HUES48 (cell line): ENCODE measurements around the gene AKT3.
A peak's percentile ranks its signal among the peaks of the same experiment; 100 is the strongest.

Experiments used
- H3K27ac ChIP-seq: one replicate; pipeline ENCODE4 v1.7.0; 2013; ENCODE audit warnings: low read depth, low read length, inconsistent platforms
- H3K27me3 ChIP-seq: 2 replicates; pipeline ENCODE4 v1.6.1; 2013; ENCODE audit warnings: mild to moderate bottlenecking, low read length; ENCODE audit not compliant: control insufficient read depth, insufficient read depth
- H3K36me3 ChIP-seq: 2 replicates; pipeline ENCODE4 v1.6.1; 2013; ENCODE audit warnings: low read length; ENCODE audit not compliant: control insufficient read depth, insufficient read depth
- H3K4me1 ChIP-seq: 2 replicates; pipeline ENCODE4 v1.6.1; 2013; ENCODE audit warnings: mild to moderate bottlenecking, low read length; ENCODE audit not compliant: control insufficient read depth, insufficient read depth
- H3K4me3 ChIP-seq: 2 replicates; pipeline ENCODE4 v1.5.1; 2013; ENCODE audit warnings: mild to moderate bottlenecking, low read depth, low read length
- H3K9ac ChIP-seq: 2 replicates; pipeline ENCODE4 v1.6.1; 2013; ENCODE audit warnings: mild to moderate bottlenecking, low read depth, low read length, moderate library complexity
- H3K9me3 ChIP-seq: 2 replicates; pipeline ENCODE4 v1.6.1; 2013; ENCODE audit warnings: low read length; ENCODE audit not compliant: control insufficient read depth, insufficient read depth

The AKT3 gene

GRCh38 chr1:243447844-243448243 lies 402.2 kb downstream of the AKT3 start:
- no peaks in the 10 kb centered on the region for H3K4me1 ChIP-seq
- no peak overlapping the region for H3K9ac ChIP-seq
- H3K27ac ChIP-seq = no peak overlapping the region
- no peaks in the 10 kb centered on the region for H3K27me3 ChIP-seq
- no peaks in the 10 kb centered on the region for H3K9me3 ChIP-seq
- no peaks in the 10 kb centered on the region for H3K36me3 ChIP-seq
- no peak overlapping the region for H3K4me3 ChIP-seq

GRCh38 chr1:243447347-243447746 lies 402.7 kb downstream of the AKT3 start:
- Histone ChIP-seq H3K9ac (no peak overlapping the region), H3K27me3 (no peaks in the 10 kb centered on the region), H3K36me3 (no peaks in the 10 kb centered on the region), H3K27ac (no peak overlapping the region), H3K4me1 (no peaks in the 10 kb centered on the region), H3K9me3 (no peaks in the 10 kb centered on the region), H3K4me3 (no peak overlapping the region)

GRCh38 chr1:243443557-243443956 lies 406.5 kb downstream of the AKT3 start:
- no peak overlapping the region for H3K4me3 ChIP-seq
- H3K9me3 ChIP-seq = no peaks in the 10 kb centered on the region
- H3K9ac ChIP-seq = no peak overlapping the region
- no peaks in the 10 kb centered on the region for H3K36me3 ChIP-seq
- no peaks in the 10 kb centered on the region for H3K27me3 ChIP-seq
- H3K4me1 ChIP-seq = peaks cover 13% of the 10 kb centered on the region
- no peak overlapping the region for H3K27ac ChIP-seq

GRCh38 chr1:243441601-243442000 lies 408.4 kb downstream of the AKT3 start:
- H3K9me3 ChIP-seq = no peaks in the 10 kb centered on the region
- peaks cover 13% of the 10 kb centered on the region for H3K4me1 ChIP-seq
- H3K36me3 ChIP-seq = no peaks in the 10 kb centered on the region
- no peak overlapping the region for H3K9ac ChIP-seq
- H3K27ac ChIP-seq = no peak overlapping the region
- no peaks in the 10 kb centered on the region for H3K27me3 ChIP-seq
- no peak overlapping the region for H3K4me3 ChIP-seq

DNA sequence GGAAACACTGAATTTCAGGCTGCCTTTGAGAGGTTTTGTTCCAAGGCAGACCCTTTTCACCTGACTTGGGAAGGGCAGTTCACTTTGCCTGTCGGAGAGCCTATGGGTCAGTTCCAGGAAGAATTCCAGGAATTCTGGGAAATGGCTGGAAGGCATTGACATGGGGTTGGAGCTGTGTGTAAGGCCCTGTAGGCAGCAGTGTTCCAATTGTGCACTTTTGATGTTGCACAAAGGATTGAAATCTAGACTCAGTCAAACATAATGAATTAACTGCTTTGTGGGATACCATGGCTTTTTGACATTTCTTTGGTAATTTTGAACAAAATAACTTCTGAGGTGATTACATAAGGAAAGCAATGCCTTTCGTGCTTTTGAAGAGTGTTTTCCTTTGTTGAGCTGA lies 409.6 kb downstream of the AKT3 start:
- Histone ChIP-seq H3K36me3 (no peaks in the 10 kb centered on the region), H3K27me3 (no peaks in the 10 kb centered on the region), H3K27ac (peak overlapping the region; percentile 29), H3K4me3 (no peak overlapping the region), H3K9me3 (no peaks in the 10 kb centered on the region), H3K4me1 (peaks cover 13% of the 10 kb centered on the region), H3K9ac (no peak overlapping the region)

DNA sequence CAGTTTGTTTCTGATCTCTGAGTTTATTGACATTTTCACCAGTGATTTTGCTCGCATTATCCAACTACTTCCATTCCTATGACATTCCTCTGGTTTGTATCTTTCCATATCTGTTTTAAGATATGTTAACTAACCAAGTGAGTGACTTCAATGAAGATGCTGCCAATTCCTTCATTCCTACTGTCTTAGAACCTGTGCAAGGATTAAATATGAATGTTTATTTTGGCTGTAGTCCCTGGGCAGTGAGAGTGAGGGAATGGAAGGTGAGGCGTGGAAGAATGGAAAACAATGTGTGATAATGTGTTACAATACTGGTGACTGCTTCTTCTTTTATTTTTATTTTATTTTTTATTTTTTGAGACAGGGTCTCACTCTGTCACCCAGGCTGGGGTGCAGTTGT lies 411.2 kb downstream of the AKT3 start:
- Histone ChIP-seq H3K27ac (no peak overlapping the region), H3K9ac (no peak overlapping the region), H3K4me3 (no peak overlapping the region), H3K27me3 (no peaks in the 10 kb centered on the region), H3K36me3 (no peaks in the 10 kb centered on the region), H3K9me3 (no peaks in the 10 kb centered on the region), H3K4me1 (peaks cover 16% of the 10 kb centered on the region)
